AG20443 (cell line): ENCODE data around the gene PRSS58.

Experiments used
- DNase-seq: peaks from one replicate; pipeline ENCODE4 v3.0.0; 2012; ENCODE audit warnings: low spot score, mixed read lengths

The PRSS58 gene

GRCh38 chr7:142257958-142258357 is at the start of gene PRSS58:
PRSS58 (minus strand) TSS chr7:142258058; CDS start chr7:142257707, 351 bp downstream.
- DNase-seq = no peak

GRCh38 chr7:142307246-142307900 is 49.5 kb upstream of the PRSS58 start:
- DNase-seq = no peak

GRCh38 chr7:142303650-142304049 is 45.8 kb upstream of the PRSS58 start:
- no peak for DNase-seq

GRCh38 chr7:142301923-142302550 is 44.2 kb upstream of the PRSS58 start:
- peak; percentile 27 for DNase-seq

- no peak for DNase-seq
Measured at GRCh38 chr7:142301299-142301698, 43.4 kb upstream of the PRSS58 start.

- DNase-seq = no peak
Measured at GRCh38 chr7:142300689-142301088, 42.8 kb upstream of the PRSS58 start.

- no peak for DNase-seq
Measured at GRCh38 chr7:142299237-142299781, 41.5 kb upstream of the PRSS58 start.

GRCh38 chr7:142298627-142299026 is 40.8 kb upstream of the PRSS58 start:
- no peak for DNase-seq

- DNase-seq = no peak
Measured at GRCh38 chr7:142298009-142298408, 40.2 kb upstream of the PRSS58 start.

GRCh38 chr7:142280263-142280662 is 22.4 kb upstream of the PRSS58 start:
- no peak for DNase-seq

- DNase-seq = no peak
Measured at GRCh38 chr7:142279601-142280000, 21.7 kb upstream of the PRSS58 start.

- DNase-seq = no peak
Measured at GRCh38 chr7:142275028-142275427, 17.2 kb upstream of the PRSS58 start.

- no peak for DNase-seq
Measured at GRCh38 chr7:142272841-142273240, 15.0 kb upstream of the PRSS58 start.

- no peak for DNase-seq
Measured at GRCh38 chr7:142263598-142264380, 5.9 kb upstream of the PRSS58 start.

GRCh38 chr7:142250705-142251104 is 7.2 kb downstream of the PRSS58 start:
- no peak for DNase-seq

- DNase-seq = no peak
Measured at GRCh38 chr7:142249918-142250317, 7.9 kb downstream of the PRSS58 start.

- no peak for DNase-seq
Measured at GRCh38 chr7:142248166-142249160, 9.4 kb downstream of the PRSS58 start.

- DNase-seq = no peak
Measured at GRCh38 chr7:142243823-142244222, 14.0 kb downstream of the PRSS58 start.

GRCh38 chr7:142240546-142240945 is 17.3 kb downstream of the PRSS58 start:
- DNase-seq = no peak

GRCh38 chr7:142231716-142232115 is 26.1 kb downstream of the PRSS58 start:
- DNase-seq = no peak

- no peak for DNase-seq
Measured at GRCh38 chr7:142228537-142229104, 29.2 kb downstream of the PRSS58 start.
